ENCODE results near the gene KAT2A.
A peak's percentile ranks its signal among the peaks of the same experiment; 100 is the strongest.

Gene KAT2A

GRCh38 chr17:42116705-42117396 lies 4.3 kb downstream of the KAT2A start:
- no peak overlapping the region for H3K4me3 ChIP-seq (ENCODE audit: low read depth, low read length)

- H3K4me3 ChIP-seq (ENCODE audit: low read depth, low read length) = no peak overlapping the region
Measured at GRCh38 chr17:42114118-42114517, 7.0 kb downstream of the KAT2A start.

DNA sequence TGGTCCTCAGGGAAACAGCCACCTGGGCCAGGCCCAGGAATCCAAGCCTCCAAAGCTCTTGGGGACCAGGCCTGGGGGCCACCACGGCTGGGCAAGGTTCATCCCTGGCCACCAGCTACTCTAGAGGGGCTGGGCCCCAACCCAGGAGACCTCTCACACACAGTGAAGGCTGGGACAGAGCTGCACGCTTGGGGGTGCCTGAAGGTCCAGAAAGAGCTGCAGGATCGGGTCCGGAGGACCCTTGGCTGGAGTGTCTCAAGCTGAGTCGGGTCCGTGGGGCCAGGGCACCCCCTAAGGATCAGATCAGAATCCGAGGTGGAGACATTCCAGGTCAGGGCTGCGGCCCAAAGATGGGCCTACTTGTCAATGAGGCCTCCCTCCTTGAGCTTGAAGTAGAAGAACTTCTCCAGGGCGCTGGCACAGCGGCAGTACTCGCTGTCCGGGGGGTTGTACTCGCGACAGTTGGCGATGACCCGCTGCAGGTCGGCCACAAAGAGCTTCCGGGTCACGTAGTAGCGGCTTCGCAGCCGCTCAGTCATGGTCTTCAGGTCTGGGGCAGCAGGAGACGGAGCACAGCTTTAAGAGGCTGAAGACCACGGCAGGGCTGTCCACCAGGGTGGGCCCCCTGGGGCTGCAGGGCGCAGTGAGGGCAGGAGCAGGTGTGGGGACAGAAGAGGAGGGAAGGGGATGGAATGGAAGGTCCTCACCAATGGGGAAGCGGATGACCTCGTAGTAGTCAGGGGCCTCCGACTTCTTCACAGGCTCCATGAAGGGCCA lies 7.7 kb downstream of the KAT2A start:
- no peak overlapping the region for H3K4me3 ChIP-seq (ENCODE audit: low read depth, low read length)

- no peak within 1 kb of the TSS for H3K4me3 ChIP-seq (ENCODE audit: low read depth, low read length)
Measured at GRCh38 chr17:42112552-42113176, 8.5 kb downstream of the KAT2A start, which contains the start of gene DHX58. Gene DHX58, minus strand, starts transcription at chr17:42112714. Its CDS starts 822 bp downstream, at chr17:42111892.

DNA sequence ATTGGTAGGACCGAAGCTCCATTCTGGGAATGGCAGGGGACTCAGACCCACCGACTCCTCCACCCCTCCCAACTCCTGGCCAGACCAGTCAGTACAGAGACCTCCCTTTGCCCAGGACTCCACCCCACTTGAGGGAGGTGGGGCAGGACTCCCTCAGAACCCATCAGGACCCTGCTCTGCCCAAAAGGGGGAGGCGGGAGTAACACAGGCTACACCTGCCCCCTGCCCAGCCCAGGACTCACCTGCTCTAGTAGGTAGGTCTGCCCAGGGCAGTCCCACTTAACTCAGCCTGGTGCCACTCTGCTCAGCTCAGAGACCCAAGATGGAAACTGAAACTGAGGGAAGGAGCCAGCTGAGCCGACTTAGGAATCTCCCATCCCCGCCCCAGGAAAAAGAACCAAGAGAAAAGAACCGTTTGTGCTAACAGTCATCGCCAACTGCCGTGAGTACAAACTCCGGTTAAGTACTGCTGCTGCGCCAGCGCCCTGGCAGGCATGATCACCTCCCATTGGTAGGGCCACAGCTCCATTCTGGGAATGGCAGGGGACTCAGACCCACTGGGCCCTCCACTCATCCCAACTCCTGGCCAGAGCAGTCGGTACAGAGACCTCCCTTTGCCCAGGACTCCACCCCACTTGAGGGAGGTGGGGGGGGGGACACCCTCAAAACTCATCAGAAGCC lies 9.2 kb downstream of the KAT2A start:
- H3K4me3 ChIP-seq (ENCODE audit: low read depth, low read length) = no peak overlapping the region

- no peak overlapping the region for H3K4me3 ChIP-seq (ENCODE audit: low read depth, low read length)
Measured at GRCh38 chr17:42111265-42111636, 9.9 kb downstream of the KAT2A start.

DNA sequence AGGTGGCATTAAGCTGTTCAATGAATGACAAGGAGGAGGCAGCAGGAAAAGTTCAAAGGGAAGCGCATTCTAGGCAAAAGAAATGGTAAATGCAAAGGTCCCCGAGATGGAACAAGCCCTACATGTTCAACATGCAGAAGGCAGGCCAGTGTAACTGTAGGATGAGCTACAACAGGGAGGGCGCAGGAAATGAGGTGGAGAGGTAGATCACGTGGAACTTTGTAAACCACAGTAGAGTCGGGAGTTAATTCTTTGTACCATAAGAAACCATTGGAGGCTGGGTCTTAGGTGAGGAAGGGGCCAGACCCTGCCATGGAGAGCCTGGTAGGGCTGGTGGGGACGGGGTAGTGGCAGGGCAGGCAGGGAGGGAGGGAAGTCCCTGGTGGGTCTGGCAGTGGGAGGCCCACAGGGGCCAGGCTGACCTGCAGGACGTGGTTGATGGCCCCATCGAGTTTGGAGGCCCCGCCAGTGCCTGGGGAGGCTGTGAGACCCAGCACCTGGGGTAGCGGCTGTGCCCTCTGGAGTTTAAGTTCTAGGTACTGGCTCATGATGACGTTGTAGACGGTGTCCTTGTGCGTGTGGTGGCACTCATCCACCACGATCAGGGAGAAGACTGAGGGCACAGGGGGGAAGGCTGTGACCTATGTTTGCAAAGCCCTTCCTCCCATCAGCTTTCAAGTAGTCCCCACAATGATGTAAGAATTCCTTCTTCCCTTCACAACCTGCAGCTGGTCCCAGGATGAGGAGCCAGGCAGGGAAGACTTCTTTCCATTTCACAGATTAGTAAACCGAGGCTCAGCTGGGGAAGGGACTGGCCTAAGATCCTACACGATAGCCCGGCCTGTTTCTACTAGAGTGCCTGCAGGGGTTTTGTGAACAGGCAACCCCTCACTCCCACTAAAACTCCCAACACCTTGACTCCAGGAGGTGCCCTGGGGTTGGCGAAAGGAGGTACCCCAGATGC lies 10.6 kb downstream of the KAT2A start:
- H3K4me3 ChIP-seq (ENCODE audit: low read depth, low read length) = no peak overlapping the region

- no peak overlapping the region for H3K4me3 ChIP-seq (ENCODE audit: low read depth, low read length)
Measured at GRCh38 chr17:42109086-42109485, 12.1 kb downstream of the KAT2A start.

DNA sequence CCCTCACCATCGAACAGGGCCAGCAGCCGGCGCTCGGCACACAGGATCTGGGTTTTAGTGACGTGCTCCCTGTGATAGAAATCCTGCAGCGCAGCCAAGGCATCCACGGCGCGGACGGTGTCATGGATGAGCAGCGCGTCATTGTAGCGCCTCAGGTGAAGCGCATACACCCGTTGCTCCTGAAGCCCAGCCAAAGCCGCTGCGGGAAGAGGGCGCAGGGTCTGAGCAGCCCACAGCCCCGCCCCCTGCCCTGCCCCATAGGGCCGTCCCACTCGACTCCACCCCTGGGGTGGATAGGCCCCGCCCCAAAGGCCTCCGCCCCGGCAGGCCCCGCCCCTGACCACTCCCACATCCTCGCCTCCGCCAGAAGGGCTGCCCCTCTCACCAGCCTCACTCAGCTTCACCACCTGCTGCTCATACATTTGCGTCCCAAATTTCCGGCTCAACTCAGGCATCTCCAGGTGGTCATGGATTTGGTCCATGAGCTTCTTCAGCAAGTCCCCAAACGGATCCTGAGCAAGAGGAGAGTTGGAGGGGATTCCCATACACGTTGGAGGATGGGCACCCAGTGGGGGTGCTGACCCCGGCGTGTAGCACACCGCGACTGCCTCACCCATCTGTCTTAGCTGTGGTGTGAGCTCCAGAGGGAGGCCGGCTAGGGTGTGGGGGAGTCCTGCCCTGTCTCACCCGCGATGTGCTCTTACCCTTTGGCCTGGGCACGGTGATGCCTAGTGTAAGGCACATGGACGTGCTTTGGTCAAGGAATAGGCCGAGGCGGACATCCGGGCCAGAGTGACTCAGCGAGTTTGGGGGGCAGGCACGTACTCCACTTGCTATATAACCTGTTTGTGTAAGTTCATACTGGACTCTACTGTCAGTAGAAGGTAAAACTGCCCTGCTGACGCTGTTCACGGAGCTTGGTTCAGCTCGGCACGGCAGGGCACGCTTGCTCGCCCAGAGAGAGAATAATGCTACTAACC lies 13.3 kb downstream of the KAT2A start:
- H3K4me3 ChIP-seq (ENCODE audit: low read depth, low read length) = peak overlapping the region; percentile 43

- no peak overlapping the region for H3K4me3 ChIP-seq (ENCODE audit: low read depth, low read length)
Measured at GRCh38 chr17:42107124-42107523, 14.0 kb downstream of the KAT2A start.

- no peak overlapping the region for H3K4me3 ChIP-seq (ENCODE audit: low read depth, low read length)
Measured at GRCh38 chr17:42106009-42106408, 15.2 kb downstream of the KAT2A start.

DNA sequence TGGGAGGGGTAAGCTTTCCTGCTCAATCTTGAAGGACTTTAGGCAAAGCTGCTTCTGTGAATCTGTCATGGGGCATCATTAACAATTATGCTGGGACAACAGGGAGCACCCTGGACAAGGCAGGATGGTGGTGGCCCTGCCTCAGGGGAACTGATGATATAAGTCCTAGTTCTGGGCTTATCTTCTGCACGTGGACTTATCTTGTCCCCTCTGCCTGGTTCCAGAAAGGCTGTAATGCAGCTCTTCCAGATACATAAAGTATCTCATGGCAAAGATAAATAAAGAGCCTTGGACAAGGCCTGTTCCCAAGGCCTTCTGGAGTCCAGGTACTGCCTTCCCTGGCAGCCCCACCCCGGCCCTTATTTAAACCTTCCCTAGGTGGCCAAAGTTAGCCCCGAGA lies 16.9 kb downstream of the KAT2A start:
- no peak overlapping the region for H3K4me3 ChIP-seq (ENCODE audit: low read depth, low read length)

- H3K4me3 ChIP-seq (ENCODE audit: low read depth, low read length) = no peak overlapping the region
Measured at GRCh38 chr17:42103221-42103954, 17.8 kb downstream of the KAT2A start.

- no peak overlapping the region for H3K4me3 ChIP-seq (ENCODE audit: low read depth, low read length)
Measured at GRCh38 chr17:42101513-42102292, 19.5 kb downstream of the KAT2A start.

DNA sequence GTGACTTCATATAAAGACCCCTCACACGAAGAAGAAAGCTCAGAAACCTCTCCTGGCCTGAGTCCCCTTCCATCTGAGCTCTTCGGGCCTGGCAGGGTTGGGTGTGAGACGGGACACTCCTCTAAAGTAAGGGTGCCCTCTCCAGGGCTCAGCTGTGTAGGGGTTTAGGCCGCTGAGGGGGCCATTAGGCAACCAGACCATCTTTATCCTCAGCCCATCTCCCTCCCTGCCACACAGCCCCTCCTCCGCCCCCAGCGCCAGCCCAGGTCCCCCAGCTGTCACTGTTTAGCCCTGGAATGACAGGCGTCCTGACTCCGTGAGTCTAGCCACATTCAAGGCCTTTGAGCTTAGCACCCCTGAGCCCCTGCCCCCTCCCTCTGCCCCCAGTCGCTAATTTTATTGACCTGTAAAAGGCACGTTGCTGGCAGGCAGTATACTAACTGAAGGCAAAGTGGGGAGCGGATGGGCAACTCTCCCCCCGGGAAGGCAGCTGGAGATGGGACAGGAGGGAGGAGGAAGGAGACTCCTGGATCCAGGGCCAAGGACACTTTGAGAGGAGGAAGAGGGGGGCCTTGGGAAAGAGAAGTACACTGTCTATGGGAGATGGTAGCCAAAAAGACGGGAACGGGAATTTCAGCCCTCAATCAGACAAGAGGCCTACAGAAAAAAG lies 22.3 kb downstream of the KAT2A start:
- H3K4me3 ChIP-seq (ENCODE audit: low read depth, low read length) = peak overlapping the region; percentile 8

DNA sequence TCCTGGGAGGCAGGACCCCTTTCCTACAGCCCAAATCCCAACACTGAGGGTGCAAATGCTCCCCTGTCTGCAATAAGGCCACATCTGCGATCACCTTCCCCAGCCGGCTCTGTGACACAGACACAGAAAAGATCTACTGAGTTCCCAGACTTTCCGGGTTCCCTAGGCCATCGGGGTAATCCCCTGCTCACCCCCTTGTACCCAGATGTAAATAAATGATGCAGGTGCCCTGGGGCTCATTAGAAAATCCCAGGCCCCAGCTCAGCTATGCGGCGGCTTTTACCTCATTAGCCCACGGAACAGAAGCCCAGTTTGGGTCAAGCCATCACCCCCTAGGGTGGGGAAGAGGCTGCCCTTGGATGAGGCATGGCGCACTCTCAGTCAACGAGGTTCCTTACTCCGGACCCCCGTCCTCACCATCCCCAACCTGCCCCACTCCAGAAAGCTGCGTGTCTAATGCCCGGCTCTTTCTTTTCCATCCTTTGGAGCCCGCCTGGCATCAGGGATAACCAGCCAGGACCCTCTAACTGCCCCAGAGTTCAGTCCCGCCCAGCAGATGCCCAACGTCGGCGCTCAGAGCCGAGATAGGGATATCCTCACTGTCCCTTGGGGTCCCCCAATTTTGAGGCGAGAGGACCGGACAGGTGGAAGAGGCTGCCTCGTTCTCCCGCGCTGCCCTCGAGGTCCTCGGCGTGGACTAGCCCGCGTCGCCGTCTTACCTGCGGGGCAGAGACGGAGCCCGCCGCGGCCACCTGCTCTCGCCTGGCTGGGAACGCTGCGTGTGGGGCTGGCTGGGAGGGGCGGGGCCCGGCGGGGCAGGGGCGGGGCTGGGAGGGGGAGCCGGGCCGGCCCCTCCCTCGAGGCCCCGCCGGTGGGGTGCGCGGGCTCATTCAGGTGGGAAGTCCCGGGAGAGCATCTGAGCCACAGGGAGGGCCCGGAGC lies 23.2 kb downstream of the KAT2A start, which contains the start of gene ZNF385C:
Gene ZNF385C, minus strand, starts transcription at position 783 of the 941 bp plus-strand sequence. CDS start 35,417 bp downstream, outside the sequence.
- peak within 1 kb of the TSS; percentile 20 for H3K4me3 ChIP-seq (ENCODE audit: low read depth, low read length)
